IPS-11a (cell line): Measurements from ENCODE around the gene OPTC.

Experiments used
- H3K4me3 ChIP-seq: one replicate; pipeline ENCODE4 v1.5.1; 2013; ENCODE audit warnings: low read depth, low read length, control low read depth

The OPTC gene

DNA sequence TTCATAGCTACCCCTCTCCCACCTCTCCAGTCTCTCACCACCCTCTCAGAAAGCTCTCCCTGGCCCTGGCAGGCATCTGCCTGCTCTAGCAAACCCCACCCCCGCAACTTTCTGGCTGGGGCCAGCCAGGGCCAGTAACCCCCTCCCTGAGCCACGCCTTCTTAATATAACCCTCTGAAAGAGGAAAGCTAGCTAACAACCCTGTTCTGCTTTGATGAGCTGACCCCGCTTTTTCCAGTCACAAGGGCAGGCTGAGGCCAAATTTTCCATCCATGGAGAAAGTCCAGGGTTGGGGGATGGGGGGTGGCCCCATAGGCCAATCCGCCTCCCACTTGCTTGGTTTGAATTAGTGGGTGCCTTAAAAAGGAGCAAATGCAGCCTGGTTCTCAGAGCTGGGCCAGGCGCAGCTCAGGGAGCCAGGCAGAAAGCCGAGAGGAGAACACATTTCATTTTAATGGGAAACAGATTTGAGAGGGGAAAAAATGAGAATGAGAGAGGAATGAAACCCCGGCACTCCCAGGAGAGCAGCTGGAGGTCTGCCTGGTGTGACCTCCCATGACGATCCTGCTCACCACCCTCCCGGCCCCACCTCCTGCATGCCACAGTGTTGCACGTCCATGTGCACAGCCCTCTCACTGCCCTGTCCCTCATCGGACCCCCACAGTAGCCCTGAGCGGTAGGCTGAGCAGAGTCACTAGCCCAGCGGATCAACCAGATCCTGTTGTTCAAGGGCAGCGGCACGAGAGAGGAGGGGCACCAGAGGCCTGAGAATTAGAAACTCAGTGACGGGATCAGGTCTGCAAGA, 62.3 kb downstream of the OPTC start:
- H3K4me3 ChIP-seq, result no peak overlapping the region

DNA sequence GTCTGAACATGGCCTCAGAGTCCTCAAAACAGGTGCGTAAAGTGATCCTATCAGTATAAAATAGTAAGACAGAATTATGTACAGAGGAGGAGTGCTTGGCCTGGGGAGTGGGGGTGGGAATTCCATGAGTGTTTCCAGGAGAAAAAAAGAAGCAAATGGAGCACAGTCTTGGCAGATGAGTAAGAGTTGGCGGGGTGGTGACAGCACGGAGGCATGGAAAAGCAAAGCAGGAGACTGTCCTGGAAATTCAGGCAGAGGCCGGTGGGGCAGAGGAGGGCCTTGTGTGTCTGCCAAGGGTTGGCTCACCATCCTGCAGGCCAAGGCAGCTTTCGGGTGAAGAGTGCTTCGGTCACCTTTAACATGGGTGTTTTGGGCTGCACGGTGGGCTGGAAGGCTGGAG, 63.4 kb downstream of the OPTC start:
- H3K4me3 ChIP-seq, result no peak overlapping the region

DNA sequence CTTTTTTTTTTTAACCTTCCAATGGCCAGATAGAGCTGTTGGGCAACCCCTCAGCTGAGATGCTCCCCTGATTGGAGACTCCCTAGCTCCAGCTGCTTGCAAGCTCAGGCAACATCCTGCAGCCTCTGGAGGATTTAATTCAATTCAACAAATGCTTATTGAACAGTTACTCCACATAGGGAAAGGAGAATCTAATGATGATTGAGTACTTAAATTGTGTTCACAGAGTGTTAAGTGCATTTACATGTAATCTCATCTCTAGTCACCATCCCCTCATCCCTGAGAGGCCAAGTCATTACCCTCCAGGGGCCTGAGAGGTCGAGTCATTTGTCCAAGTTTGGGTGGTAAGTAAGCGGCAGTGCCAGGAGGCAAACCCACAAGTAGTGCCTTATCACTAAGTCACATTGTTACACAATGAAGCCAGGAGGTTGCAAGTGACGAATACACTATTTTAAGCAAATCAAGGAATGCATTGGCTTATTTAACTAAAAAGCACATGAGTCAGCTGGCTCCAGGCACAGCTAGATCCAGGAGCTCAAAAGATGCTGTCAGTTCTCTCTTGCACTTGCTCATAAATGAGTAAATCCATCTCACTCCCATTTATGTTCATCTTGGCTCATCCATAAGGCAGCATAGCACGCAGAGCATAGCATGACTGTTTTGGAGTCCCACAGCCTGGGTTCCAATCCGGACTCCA, 64.3 kb downstream of the OPTC start:
- H3K4me3 ChIP-seq, result no peak overlapping the region
